ENCODE measurements around the gene SUCLG1.

- TF ChIP-seq CTCF (optimal IDR thresholded peaks at IDR 0.05 in 1 of 3, IDR thresholded peaks at IDR 0.05 in 1 of 3, conservative IDR thresholded peaks at IDR 0.05 in 1 of 3; ENCODE audit: extremely low read depth in 1 of 3, insufficient read depth in 2 of 3, low read length in 3 of 3) (no peak), EZH2 (IDR thresholded peaks at IDR 0.05; ENCODE audit: low read length) (no peak)
These were observed 9.4 kb downstream of the SUCLG1 start for GRCh38 chr2:84449711-84450110.
